GM12878 (cell line): ENCODE measurements around the gene TRIP6.

Source experiments
- CTCF ChIP-seq, 3 experiments: IDR thresholded peaks in 2 of 3; conservative IDR thresholded peaks in 1 of 3; 2 replicates each; pipeline ENCODE4 v1.5.1; 2011; ENCODE audit warnings: low read depth in 3 of 3, low read length in 3 of 3, mild to moderate bottlenecking in 3 of 3, control low read depth in 2 of 3, moderate library complexity in 2 of 3, inconsistent platforms in 1 of 3, mixed read lengths in 1 of 3; ENCODE audit not compliant: control insufficient read depth in 2 of 3, insufficient read depth in 1 of 3; ENCODE audit errors: extremely low read depth in 1 of 3
- E2F4 ChIP-seq: IDR thresholded peaks from 2 replicates; pipeline ENCODE4 v1.6.1; 2012; ENCODE audit warnings: low read depth, low read length, improper control_type of control experiment
- POLR2A ChIP-seq: IDR thresholded peaks from 2 replicates; pipeline ENCODE4 v1.6.1; 2011; ENCODE audit warnings: low read depth, mild to moderate bottlenecking, low read length
- POLR2AphosphoS5 ChIP-seq: IDR thresholded peaks from 2 replicates; pipeline ENCODE4 v1.6.1; 2011; ENCODE audit warnings: mild to moderate bottlenecking, low read length, inconsistent platforms
- RCOR1 ChIP-seq: conservative IDR thresholded peaks from 2 replicates; pipeline ENCODE4 v1.6.1; 2012; ENCODE audit warnings: low read depth, low read length, improper control_type of control experiment
- RFX5 ChIP-seq: IDR thresholded peaks from 2 replicates; pipeline ENCODE4 v1.6.1; 2011; ENCODE audit warnings: low read depth, low read length, improper control_type of control experiment
- ZZZ3 ChIP-seq: IDR thresholded peaks from 2 replicates; pipeline ENCODE4 v1.6.1; 2011; ENCODE audit warnings: low read depth; ENCODE audit not compliant: control insufficient read depth, insufficient read length

- TF ChIP-seq RCOR1 (no peak), POLR2A (no peak), RFX5 (no peak), ZZZ3 (no peak), CTCF (IDR thresholded peaks at IDR 0.05 in 2 of 3, conservative IDR thresholded peaks at IDR 0.05 in 1 of 3; ENCODE audit: control insufficient read depth in 2 of 3, extremely low read depth in 1 of 3, insufficient read depth in 1 of 3, low read depth in 3 of 3, low read length in 3 of 3) (no peak), POLR2AphosphoS5 (no peak), E2F4 (no peak)
These were observed 19.8 kb downstream of the TRIP6 start for GRCh38 chr7:100886936-100887515.
